Measurements from ENCODE around the gene MAP4K2. TPM values are rescaled to one million over a fixed set of nuclear protein-coding genes. Genes with fewer than 3 reads are reported as not detected.

MAP4K2 gene
- total RNA-seq, 1 experiment from 2014 or later, result 24.5 TPM

GRCh38 chr11:64810891-64811272 lies 7.9 kb upstream of the MAP4K2 start:
- H3K27ac Mint-ChIP-seq, result peak overlapping the region; percentile 76; the same call in 1 of the 2 replicates
- peak overlapping the region; percentile 91 for H3K4me3 Mint-ChIP-seq
- ChIA-PET CTCF (interaction anchor here (0.5 to 3.8 kb wide), 9 partner anchors 11 to 453 kb away, joined by 3 to 28 read pairs (median 5); no protein-coding TSS in a partner anchor), POLR2A (interaction anchor here (0.6 to 1.5 kb wide), 2 partner anchors 9 to 32 kb away, joined by 3 to 4 read pairs; no protein-coding TSS in a partner anchor)
- ATAC-seq, result peak; percentile 4
- H3K36me3 Mint-ChIP-seq, result peaks cover 11% of the 10 kb centered on the region; the same call in 1 of the 2 replicates
- H3K27me3 Mint-ChIP-seq (ENCODE audit: low read depth), result no peaks in the 10 kb centered on the region
- 0 out of 2 replicates have a peak, but pooled peaks have one; percentile 4 for TF ChIP-seq ETV6 (CRISPR knock-in tag; IDR thresholded peaks at IDR 0.05)
- TF ChIP-seq ZNF232 (CRISPR knock-in tag; IDR thresholded peaks at IDR 0.05), result no peak
- TF ChIP-seq ZNF396 (CRISPR knock-in tag; IDR thresholded peaks at IDR 0.05; ENCODE audit: borderline replicate concordance), result no peak
- no peak for TF ChIP-seq FOXJ3 (CRISPR knock-in tag; IDR thresholded peaks at IDR 0.05; ENCODE audit: borderline replicate concordance)
- H3K9me3 Mint-ChIP-seq, result no peaks in the 10 kb centered on the region
- peak; percentile 30 for DNase-seq (ENCODE audit: low spot score)
- peaks cover 6% of the 10 kb centered on the region; the same call in 1 of the 2 replicates for H3K4me1 Mint-ChIP-seq

- DNase-seq (ENCODE audit: low spot score) (peak; percentile 98), ATAC-seq (peak; percentile 99)
- no peaks in the 10 kb centered on the region for H3K27me3 Mint-ChIP-seq (ENCODE audit: low read depth)
- no peak for TF ChIP-seq MAX (CRISPR knock-in tag; IDR thresholded peaks at IDR 0.05)
- TF ChIP-seq USF2 (CRISPR knock-in tag; IDR thresholded peaks at IDR 0.05), result peak; percentile 20; the same call in 1 of the 2 replicates
- TF ChIP-seq ZNF416 (CRISPR knock-in tag; IDR thresholded peaks at IDR 0.05), result no peak
- no peak for TF ChIP-seq ZNF232 (CRISPR knock-in tag; IDR thresholded peaks at IDR 0.05)
- TF ChIP-seq ETV6 (CRISPR knock-in tag; IDR thresholded peaks at IDR 0.05), result 0 out of 2 replicates have a peak, but pooled peaks have one; percentile 6
- TF ChIP-seq USF1 (CRISPR knock-in tag; IDR thresholded peaks at IDR 0.05), result peak; percentile 12; the same call in 1 of the 2 replicates
- TF ChIP-seq TEAD1 (CRISPR knock-in tag; IDR thresholded peaks at IDR 0.05), result peak; percentile 29; the same call in 1 of the 2 replicates
- TF ChIP-seq FOXK1 (CRISPR knock-in tag; IDR thresholded peaks at IDR 0.05), result peak; percentile 63
- peak; percentile 92 for TF ChIP-seq SP1 (CRISPR knock-in tag; conservative IDR thresholded peaks at IDR 0.05)
- H3K4me3 Mint-ChIP-seq, result peak within 1 kb of the TSS; percentile 91
- peaks cover 6% of the 10 kb centered on the region; the same call in 1 of the 2 replicates for H3K4me1 Mint-ChIP-seq
- H3K27ac Mint-ChIP-seq, result peak within 1 kb of the TSS; percentile 85
- no peaks in the 10 kb centered on the region for H3K9me3 Mint-ChIP-seq
- ChIA-PET POLR2A (interaction anchor here (1.5 kb wide), 1 partner anchor 31 kb away, joined by 4 read pairs; no protein-coding TSS in a partner anchor), CTCF (interaction anchor here (0.5 to 3.8 kb wide), 10 partner anchors 11 to 455 kb away, joined by 3 to 28 read pairs (median 5); partner anchors contain the start of gene SF1)
- peaks cover 15% of the 10 kb centered on the region; the same call in 1 of the 2 replicates for H3K36me3 Mint-ChIP-seq
These were observed 7.4 kb upstream of the MAP4K2 start, which contains the start of gene MEN1 for GRCh38 chr11:64810271-64810890. Gene MEN1, minus strand, starts transcription at chr11:64810551. Its CDS starts 442 bp downstream, at chr11:64810109.

- Mint-ChIP-seq H3K27me3 (ENCODE audit: low read depth) (no peaks in the 10 kb centered on the region), H3K9me3 (no peaks in the 10 kb centered on the region), H3K36me3 (peaks cover 15% of the 10 kb centered on the region; the same call in 1 of the 2 replicates), H3K4me3 (peak overlapping the region; percentile 91), H3K27ac (peak overlapping the region; percentile 85), H3K4me1 (peaks cover 6% of the 10 kb centered on the region; the same call in 1 of the 2 replicates)
- ATAC-seq, result peak; percentile 12
- CTCF ChIA-PET, result interaction anchor here (1.0 to 3.8 kb wide), 8 partner anchors 10 to 455 kb away, joined by 4 to 28 read pairs (median 6); partner anchors contain the start of gene SF1
- peak; percentile 63 for DNase-seq (ENCODE audit: low spot score)
- POLR2A ChIA-PET, result interaction anchor here (1.5 kb wide), 1 partner anchor 31 kb away, joined by 4 read pairs; no protein-coding TSS in a partner anchor
- TF ChIP-seq TEAD4 (CRISPR knock-in tag; IDR thresholded peaks at IDR 0.05) (no peak), NFE2L1 (CRISPR knock-in tag; IDR thresholded peaks at IDR 0.05) (no peak), ZNF423 (CRISPR knock-in tag; IDR thresholded peaks at IDR 0.05) (no peak), FOXP1 (CRISPR knock-in tag; IDR thresholded peaks at IDR 0.05; ENCODE audit: borderline replicate concordance) (no peak), AFF4 (CRISPR knock-in tag; IDR thresholded peaks at IDR 0.05; ENCODE audit: borderline replicate concordance) (no peak), FOXJ3 (CRISPR knock-in tag; IDR thresholded peaks at IDR 0.05; ENCODE audit: borderline replicate concordance) (no peak)
These were observed 6.8 kb upstream of the MAP4K2 start for GRCh38 chr11:64809781-64810241.
